ENCODE measurements around the gene ORAI1.
A peak's percentile ranks its signal among the peaks of the same experiment; 100 is the strongest.
"Not testable (repeated sequence)": the region's sequence is repeated elsewhere in the genome, so short reads cannot be mapped to it uniquely, and the experiment has no call there.

ORAI1 gene

GRCh38 chr12:121651320-121651719, 25.0 kb downstream of the ORAI1 start:
- DNase-seq, result no peak

GRCh38 chr12:121652767-121653497, 26.6 kb downstream of the ORAI1 start:
- no peak for DNase-seq

- DNase-seq, result no peak
Observed at GRCh38 chr12:121653999-121654398, 27.7 kb downstream of the ORAI1 start.

DNA sequence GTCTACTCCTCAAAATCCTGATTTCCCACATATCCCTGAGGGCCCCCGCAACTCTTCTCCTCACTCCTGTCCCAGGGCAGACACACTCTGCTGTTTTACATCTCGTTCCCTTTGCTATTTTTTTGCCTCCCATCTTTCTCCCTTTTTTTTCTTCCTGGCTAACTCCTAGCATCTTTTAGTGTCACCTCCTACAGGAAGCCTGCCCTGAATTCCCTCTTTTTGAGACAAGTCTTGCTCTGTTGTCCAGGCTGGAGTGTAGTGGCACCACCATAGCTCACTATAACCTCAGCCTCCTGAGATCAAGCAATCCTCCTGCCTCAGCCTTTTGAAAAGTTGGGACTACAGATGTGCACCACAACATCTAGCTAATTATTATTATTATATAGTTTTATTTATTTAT, 29.8 kb downstream of the ORAI1 start:
- DNase-seq, result no peak

DNA sequence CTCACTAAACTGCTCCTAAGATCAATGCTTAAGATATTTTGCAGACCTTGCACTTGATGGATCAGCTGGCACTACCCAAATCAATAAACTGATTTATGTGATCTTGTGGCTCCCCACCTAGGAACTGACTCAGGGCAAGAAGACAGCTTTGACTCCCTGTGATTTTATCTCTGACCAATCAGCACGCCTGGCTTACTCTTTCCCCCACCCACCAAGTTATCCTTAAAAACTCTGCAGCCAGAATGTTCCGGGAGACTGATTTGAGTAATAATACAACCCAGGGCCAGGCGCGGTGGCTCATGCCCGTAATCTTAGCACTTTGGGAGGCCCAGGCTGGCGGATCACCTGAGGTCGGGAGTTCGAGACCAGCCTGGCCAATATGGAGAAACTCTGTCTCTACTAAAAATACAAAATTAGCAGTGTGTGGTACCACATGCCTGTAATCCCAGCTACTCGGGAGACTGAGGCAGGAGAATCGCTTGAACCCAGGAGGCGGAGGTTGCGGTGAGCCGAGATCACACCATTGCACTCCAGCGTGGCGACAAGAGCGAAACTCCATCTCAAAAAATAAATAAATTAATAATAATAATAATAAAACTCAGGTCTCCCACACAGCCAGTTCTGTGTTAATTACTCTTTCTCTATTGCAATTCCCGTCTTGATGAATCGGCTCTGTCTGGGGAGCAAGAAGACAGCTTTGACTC, 31.1 kb downstream of the ORAI1 start:
- no peak for DNase-seq

DNA sequence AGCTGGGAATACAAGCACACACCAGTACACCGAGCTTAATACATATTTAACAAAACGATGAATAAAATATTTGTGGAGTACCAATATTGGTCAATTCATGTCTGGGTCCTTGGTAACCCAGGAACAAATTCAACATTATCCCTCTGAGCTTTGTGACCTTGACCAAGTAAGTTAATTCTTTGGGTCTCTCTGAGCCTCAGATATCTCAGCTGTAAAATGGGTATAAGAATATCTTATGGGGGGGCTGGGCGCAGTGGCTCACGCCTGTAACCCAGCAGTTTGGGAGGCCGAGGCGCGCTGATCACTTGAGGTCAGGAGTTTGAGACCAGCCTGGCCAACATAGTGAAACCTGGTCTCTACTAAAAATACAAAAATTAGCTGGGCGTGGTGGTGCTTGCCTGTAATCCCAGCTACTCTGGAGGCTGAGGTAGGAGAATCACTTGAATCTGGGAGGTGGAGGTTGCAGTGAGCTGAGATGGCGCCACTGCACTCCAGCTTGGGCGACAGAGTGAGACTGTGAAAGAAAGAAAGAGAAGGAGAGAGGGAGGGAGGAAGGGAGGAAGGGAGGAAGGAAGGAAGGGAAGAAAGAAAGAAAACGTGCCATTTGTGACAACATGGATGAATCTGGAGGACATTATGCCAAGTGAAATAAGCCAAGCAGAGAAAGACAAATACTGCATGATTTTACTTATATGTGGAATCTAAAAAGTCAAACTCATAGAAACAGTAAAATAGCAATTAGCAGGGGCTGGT, 35.2 kb downstream of the ORAI1 start:
- not testable (repeated sequence) for DNase-seq

GRCh38 chr12:121663610-121663929, 37.2 kb downstream of the ORAI1 start:
- DNase-seq, result no peak

DNA sequence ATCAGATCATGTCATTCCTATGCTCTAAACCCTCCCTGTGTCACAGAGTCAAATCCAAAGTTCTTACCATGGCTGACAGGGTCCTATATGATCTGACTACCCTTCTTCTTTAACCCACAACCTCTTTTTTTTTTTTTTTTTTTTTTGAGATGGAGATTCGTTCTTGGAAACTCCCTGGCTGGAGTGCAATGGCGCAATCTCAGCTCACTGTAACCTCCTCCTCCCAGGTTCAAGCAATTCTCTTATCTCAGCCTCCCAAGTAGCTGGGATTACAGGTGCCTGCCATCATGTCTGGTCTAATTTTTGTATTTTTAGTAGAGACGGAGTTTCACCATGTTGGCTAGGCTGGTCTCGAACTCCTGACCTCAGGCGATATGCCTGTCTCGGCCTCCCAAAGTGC, 40.5 kb downstream of the ORAI1 start:
- not testable (repeated sequence) for DNase-seq

DNA sequence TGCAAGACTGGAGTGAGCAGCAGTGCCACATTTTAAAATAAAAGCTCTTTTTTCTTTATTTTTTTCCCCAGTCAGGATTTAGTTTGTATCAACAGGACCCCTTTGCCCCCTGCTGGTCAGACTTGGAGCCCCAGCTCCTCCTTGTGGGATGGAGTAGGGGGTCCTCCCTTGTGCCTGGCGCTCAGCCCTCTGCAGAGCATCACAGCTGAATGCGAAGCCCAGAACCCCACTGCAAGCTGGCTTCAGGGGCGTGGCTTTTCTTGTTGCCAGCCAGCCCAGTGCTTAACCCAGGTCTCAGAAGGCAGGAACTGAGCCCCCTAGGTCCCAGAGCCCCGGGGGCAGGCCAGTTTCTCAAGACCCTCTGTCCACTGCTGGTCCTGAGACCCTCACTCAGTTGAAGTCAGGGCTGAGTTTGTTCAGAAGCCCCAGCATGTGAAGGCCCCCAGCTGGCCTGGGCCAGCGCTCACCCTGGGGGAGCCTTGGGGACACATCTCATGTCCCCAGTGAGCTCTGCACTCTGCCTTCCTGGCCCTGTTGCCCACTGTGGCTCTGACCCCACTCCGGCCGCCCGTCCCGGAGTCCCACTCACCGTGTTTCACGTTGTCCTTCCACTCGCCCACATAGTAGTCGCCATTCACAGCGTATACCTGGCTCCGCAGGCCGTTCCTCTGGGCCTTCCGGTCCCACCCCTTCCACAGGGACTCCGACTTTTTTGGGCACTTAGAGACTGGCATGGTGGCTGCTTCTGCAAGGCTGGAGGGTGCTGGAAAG, 42.6 kb downstream of the ORAI1 start:
- peak; percentile 58 to 67 for DNase-seq

DNA sequence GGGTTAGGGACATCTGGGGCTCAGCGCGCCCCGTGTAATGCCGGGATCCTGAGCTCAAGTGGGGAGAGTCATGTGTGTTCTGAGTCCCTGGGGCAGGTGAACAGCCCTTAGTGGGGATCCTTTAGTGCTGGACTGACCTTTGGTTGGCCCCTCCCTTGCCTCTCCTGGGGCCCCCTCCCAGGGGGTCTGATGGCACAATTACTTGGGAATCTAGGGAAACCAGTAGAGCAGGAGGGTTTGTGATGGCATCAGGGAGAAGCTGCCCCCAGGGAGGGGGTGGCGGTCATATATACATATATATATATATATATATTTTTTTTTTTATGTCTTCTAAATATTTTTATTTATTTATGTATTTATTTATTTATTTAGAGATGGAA, 43.2 kb downstream of the ORAI1 start, which contains the start of gene MORN3:
Gene MORN3, minus strand, starts transcription at position 134 of the 380 bp plus-strand sequence. CDS start 171 bp downstream, outside the sequence.
- DNase-seq, result no peak

DNA sequence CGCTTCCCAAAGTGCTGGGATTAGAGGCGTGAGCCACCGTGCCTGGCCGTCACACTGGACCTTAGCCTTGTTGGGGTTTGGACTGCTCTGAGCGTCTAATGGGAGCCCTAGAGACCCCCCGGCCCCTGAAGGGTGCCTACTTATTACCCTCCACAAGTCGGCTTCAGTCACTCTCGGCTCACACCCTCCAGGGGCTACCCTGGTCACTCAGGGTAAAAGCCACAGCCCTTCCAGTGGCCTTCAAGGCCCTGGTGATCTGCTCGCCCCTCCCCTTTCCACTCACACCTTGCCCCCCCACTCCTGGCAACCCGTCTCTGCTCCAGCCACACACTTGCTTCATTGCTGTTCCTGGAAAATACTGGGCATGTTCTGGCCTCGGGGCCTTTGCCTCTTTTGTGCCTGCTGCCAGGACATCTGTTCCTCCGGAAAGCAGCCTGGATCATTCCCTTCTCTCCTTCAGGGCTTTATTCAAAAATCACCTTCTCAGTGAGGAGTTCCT, 46.7 kb downstream of the ORAI1 start:
- DNase-seq, result peak in 1 of 2 donors; percentile 13

DNA sequence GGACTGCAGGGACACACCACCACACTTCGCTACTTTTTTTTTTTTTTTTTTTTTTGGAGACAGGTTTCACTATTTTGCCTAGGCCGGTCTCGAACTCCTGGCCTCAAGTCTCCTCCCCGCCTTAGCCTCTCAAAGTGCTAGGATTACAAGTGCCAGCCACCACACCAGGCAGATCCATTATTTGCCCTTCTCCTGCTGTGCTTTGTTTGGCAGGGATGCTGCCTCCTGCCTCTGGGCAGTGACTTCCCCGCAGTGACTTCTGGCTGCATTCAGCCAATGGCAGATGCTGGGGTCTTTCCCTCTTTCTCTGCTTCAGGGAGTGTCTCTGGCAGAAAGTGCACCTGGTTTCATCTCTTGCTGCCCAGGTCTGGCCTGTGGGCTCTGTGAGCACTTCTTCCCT, 49.9 kb downstream of the ORAI1 start:
- no peak for DNase-seq

DNA sequence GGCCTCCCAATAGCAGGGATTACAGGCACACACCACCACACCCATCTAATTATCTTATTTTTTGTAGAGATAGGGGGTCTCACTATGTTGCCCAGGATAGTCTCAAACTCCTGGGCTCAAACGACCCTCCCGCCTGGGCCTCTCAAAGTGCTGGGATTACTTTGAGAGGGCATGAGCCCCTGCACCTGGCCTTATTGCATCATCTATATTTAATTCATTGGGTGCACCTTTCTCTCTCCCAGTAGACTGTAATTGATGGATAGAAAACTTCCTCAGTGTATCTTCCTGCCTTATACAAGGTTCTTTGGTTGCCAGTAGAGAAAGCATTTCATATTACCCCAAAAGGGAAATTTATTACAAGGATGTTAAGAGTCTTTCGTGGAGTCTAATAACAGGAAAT, 52.0 kb downstream of the ORAI1 start:
- DNase-seq, result no peak

DNA sequence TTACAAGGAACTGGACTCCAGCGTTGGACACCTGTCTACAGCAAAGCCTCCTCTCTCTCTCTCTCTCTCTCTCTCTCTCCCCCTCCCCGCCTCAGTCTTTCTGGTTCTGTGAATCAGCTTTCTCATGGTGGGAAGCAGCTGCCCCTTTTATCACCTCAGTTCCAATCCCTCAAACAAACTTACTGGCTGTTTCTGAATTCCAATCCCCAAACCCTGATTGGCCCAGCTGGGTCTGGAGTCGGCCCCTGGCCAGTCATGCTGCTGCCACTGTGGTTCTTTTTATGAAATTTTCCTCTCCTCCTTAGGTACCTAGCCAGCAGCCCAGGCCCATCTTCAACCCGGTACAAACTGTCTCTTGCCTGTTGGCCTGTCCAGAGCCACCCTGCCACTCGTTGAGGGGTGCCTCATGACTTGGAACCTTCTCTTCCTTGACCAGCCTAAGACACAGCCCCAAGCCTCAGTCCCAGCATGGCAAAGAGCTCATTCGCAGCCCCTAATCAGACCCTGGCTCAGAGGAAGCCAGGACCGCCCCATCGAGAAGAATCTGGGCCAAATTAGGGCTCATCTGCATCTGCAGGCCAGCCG, 52.5 kb downstream of the ORAI1 start:
- DNase-seq, result no peak

- DNase-seq, result not testable (repeated sequence)
Observed at GRCh38 chr12:121679661-121680197, 53.4 kb downstream of the ORAI1 start.

GRCh38 chr12:121688966-121689365, 62.6 kb downstream of the ORAI1 start:
- DNase-seq, result no peak

- no peak for DNase-seq
Observed at GRCh38 chr12:121689430-121689829, 63.1 kb downstream of the ORAI1 start.

Measured in CD4-positive, alpha-beta T cell treated with Interleukin-1 beta for 1 hour (primary cell).